ENCODE measurements around the gene SPECC1.
A peak's percentile ranks its signal among the peaks of the same experiment; 100 is the strongest.

The SPECC1 gene

DNA sequence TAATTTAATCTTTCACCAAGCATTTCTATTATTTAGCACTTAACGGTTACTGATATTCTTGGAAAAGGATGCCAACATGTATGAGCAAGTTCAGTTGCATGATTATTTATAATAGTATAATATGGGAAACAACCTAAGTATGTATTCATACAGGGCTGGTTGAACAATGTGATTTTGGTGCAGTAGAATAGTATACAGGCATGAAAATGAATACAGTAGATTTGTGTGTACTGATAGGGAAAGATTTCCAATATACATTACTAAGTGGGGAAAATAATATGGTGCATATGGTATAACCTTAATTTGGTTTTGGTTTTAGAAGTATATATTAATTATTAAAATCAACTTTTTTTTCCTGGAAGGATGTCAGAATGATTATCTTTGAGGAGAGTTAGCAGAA, 109.1 kb downstream of the SPECC1 start:
- Histone ChIP-seq H3K36me3 (ENCODE audit: control insufficient read depth in 1 of 2, insufficient read depth in 2 of 2, low read depth in 1 of 2, low read length in 2 of 2) (no peaks in the 10 kb centered on the region), H3K4me2 (ENCODE audit: low read length, poor library complexity, severe bottlenecking) (no peak overlapping the region), H2AK5ac (ENCODE audit: low read length, severe bottlenecking) (no peak overlapping the region), H2BK15ac (ENCODE audit: low read depth, poor library complexity, severe bottlenecking) (no peak overlapping the region), H2BK5ac (ENCODE audit: low read depth, low read length, poor library complexity, severe bottlenecking) (no peak overlapping the region), H3K4me1 (ENCODE audit: control insufficient read depth, insufficient read depth, low read depth, low read length) (peaks cover 2% of the 10 kb centered on the region), H4K91ac (ENCODE audit: low read length) (no peak overlapping the region), H2BK12ac (ENCODE audit: low read length in 2 of 2) (no peak overlapping the region), H4K8ac (ENCODE audit: low read length) (no peak overlapping the region), H3K23ac (ENCODE audit: low read length in 2 of 2) (no peak overlapping the region), H3K9me3 (ENCODE audit: control insufficient read depth, low read length) (no peaks in the 10 kb centered on the region), H3K4me3 (ENCODE audit: insufficient read depth in 1 of 2, low read depth in 1 of 2, low read length in 2 of 2) (no peak overlapping the region), H3K79me1 (replicated peaks; ENCODE audit: low read length, poor library complexity, severe bottlenecking) (no peaks in the 10 kb centered on the region), H3K27ac (ENCODE audit: low read length, poor library complexity, severe bottlenecking) (no peak overlapping the region), H3K4ac (ENCODE audit: low read depth in 1 of 2, low read length in 2 of 2) (no peak overlapping the region), H2AFZ (ENCODE audit: low read depth, low read length) (no peak overlapping the region), H2BK120ac (ENCODE audit: low read depth, low read length) (no peak overlapping the region), H3K9ac (ENCODE audit: low read length) (no peak overlapping the region), H3K27me3 (ENCODE audit: control insufficient read depth in 1 of 2, insufficient read depth in 1 of 2, low read length in 2 of 2) (peaks cover 2% of the 10 kb centered on the region in 2 experiments), H3K18ac (ENCODE audit: low read depth in 1 of 2, low read length in 2 of 2) (no peak overlapping the region), H3K14ac (ENCODE audit: low read length in 2 of 2) (no peak overlapping the region)
- WGBS, result 100% methylated on average over 1 of the region's 1 CpG
- no peak for DNase-seq

DNA sequence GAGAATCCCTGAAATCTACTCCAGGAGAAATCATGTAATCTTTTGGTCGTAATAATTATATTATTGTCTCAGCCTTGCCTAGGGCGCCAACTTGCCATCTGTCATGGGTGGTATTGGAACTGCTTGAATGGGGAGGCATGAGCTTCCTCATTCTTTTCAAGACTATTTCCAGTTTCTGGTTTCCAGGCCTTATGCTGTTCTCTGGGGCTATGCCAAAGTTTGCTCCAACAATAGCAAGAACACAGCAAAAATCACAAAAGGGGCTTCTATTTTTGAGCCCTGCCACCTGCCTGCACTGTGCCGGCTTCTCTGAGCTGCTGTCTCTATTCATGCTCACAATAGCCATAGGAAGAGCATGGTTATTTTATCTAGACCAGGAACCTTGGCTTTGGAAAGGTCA, 111.7 kb downstream of the SPECC1 start:
- Histone ChIP-seq H3K36me3 (ENCODE audit: control insufficient read depth in 1 of 2, insufficient read depth in 2 of 2, low read depth in 1 of 2, low read length in 2 of 2) (peaks cover 0 to 4% of the 10 kb centered on the region in 2 experiments), H3K9ac (ENCODE audit: low read length) (no peak overlapping the region), H2AFZ (ENCODE audit: low read depth, low read length) (no peak overlapping the region), H2BK15ac (ENCODE audit: low read depth, poor library complexity, severe bottlenecking) (no peak overlapping the region), H3K4me1 (ENCODE audit: control insufficient read depth, insufficient read depth, low read depth, low read length) (peaks cover 2% of the 10 kb centered on the region), H4K91ac (ENCODE audit: low read length) (no peak overlapping the region), H2AK5ac (ENCODE audit: low read length, severe bottlenecking) (no peak overlapping the region), H2BK5ac (ENCODE audit: low read depth, low read length, poor library complexity, severe bottlenecking) (no peak overlapping the region), H3K27ac (ENCODE audit: low read length, poor library complexity, severe bottlenecking) (no peak overlapping the region), H2BK120ac (ENCODE audit: low read depth, low read length) (no peak overlapping the region), H4K8ac (ENCODE audit: low read length) (no peak overlapping the region), H3K79me1 (replicated peaks; ENCODE audit: low read length, poor library complexity, severe bottlenecking) (no peaks in the 10 kb centered on the region), H3K4me2 (ENCODE audit: low read length, poor library complexity, severe bottlenecking) (no peak overlapping the region), H3K18ac (ENCODE audit: low read depth in 1 of 2, low read length in 2 of 2) (no peak overlapping the region), H3K14ac (ENCODE audit: low read length in 2 of 2) (no peak overlapping the region), H3K9me3 (ENCODE audit: control insufficient read depth, low read length) (no peaks in the 10 kb centered on the region), H2BK12ac (ENCODE audit: low read length in 2 of 2) (no peak overlapping the region), H3K27me3 (ENCODE audit: control insufficient read depth in 1 of 2, insufficient read depth in 1 of 2, low read length in 2 of 2) (peaks cover 4 to 15% of the 10 kb centered on the region in 2 experiments), H3K4ac (ENCODE audit: low read depth in 1 of 2, low read length in 2 of 2) (no peak overlapping the region), H3K23ac (ENCODE audit: low read length in 2 of 2) (no peak overlapping the region), H3K4me3 (ENCODE audit: insufficient read depth in 1 of 2, low read depth in 1 of 2, low read length in 2 of 2) (no peak overlapping the region)
- DNase-seq, result no peak
- WGBS, result 91% methylated on average over 3 of the region's 3 CpGs

DNA sequence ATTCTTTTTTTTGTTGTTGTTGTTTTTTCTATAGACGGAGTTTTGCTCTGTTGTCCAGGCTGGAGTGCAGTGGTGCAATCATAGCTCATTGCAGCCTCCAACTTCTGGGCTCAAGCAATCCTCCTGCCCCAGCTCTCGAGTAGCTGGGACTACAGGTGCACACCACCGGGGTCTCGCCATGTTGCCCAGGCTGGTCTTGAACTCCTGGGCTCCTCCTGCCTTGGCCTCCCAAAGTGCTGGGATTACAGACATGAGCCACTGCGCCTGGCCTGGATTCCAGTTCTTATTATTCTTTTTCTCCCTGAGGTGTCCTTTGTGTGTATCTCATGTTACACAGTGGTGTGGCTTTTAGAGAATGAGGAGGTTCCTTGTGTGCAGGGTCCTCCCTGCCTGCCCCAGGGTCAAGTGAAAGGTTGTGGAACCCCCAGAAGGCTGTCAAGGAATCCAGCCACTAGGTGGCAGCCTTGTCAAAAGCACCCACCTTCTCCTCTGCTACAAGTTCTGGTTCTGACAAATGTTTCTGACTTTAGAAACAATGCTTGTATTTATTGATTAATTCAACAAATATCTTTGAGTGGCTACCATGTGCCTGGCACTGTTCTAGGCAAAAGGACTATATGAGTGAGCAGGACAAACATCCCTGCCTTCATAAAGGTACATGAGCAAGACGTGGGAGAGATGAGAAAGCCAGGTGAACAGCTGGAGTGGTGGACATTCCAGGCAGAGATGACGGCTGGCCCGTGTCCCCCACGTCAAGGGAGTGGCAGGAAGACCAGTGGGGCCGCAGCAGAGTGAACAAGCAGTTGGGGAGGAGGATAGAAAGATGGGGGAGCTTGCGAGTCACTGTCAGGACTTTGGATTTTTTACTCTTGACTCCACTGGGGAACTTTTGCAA, 112.4 kb downstream of the SPECC1 start:
- 39% methylated on average over 11 of the region's 11 CpGs for WGBS
- H3K36me3 ChIP-seq (ENCODE audit: control insufficient read depth in 1 of 2, insufficient read depth in 2 of 2, low read depth in 1 of 2, low read length in 2 of 2), result peaks cover 0 to 4% of the 10 kb centered on the region in 2 experiments
- H3K79me1 ChIP-seq (replicated peaks; ENCODE audit: low read length, poor library complexity, severe bottlenecking), result no peaks in the 10 kb centered on the region
- peak overlapping the region in 1 of 2 experiments; percentile 88 for H2BK12ac ChIP-seq (ENCODE audit: low read length in 2 of 2)
- no peaks in the 10 kb centered on the region for H3K9me3 ChIP-seq (ENCODE audit: control insufficient read depth, low read length)
- H4K8ac ChIP-seq (ENCODE audit: low read length), result no peak overlapping the region
- no peak overlapping the region for H3K18ac ChIP-seq (ENCODE audit: low read depth in 1 of 2, low read length in 2 of 2)
- H3K27ac ChIP-seq (ENCODE audit: low read length, poor library complexity, severe bottlenecking), result no peak overlapping the region
- H3K9ac ChIP-seq (ENCODE audit: low read length), result peak overlapping the region; percentile 20
- no peak overlapping the region for H2BK120ac ChIP-seq (ENCODE audit: low read depth, low read length)
- no peak overlapping the region for H3K4me3 ChIP-seq (ENCODE audit: insufficient read depth in 1 of 2, low read depth in 1 of 2, low read length in 2 of 2)
- no peak overlapping the region for H4K91ac ChIP-seq (ENCODE audit: low read length)
- DNase-seq, result peak; percentile 69
- no peak overlapping the region for H2AK5ac ChIP-seq (ENCODE audit: low read length, severe bottlenecking)
- peaks cover 2% of the 10 kb centered on the region for H3K4me1 ChIP-seq (ENCODE audit: control insufficient read depth, insufficient read depth, low read depth, low read length)
- H3K27me3 ChIP-seq (ENCODE audit: control insufficient read depth in 1 of 2, insufficient read depth in 1 of 2, low read length in 2 of 2), result peaks cover 5 to 18% of the 10 kb centered on the region in 2 experiments
- no peak overlapping the region for H3K14ac ChIP-seq (ENCODE audit: low read length in 2 of 2)
- H2AFZ ChIP-seq (ENCODE audit: low read depth, low read length), result peak overlapping the region; percentile 2
- H2BK15ac ChIP-seq (ENCODE audit: low read depth, poor library complexity, severe bottlenecking), result no peak overlapping the region
- H3K4me2 ChIP-seq (ENCODE audit: low read length, poor library complexity, severe bottlenecking), result no peak overlapping the region
- no peak overlapping the region for H2BK5ac ChIP-seq (ENCODE audit: low read depth, low read length, poor library complexity, severe bottlenecking)
- no peak overlapping the region for H3K23ac ChIP-seq (ENCODE audit: low read length in 2 of 2)
- H3K4ac ChIP-seq (ENCODE audit: low read depth in 1 of 2, low read length in 2 of 2), result no peak overlapping the region

DNA sequence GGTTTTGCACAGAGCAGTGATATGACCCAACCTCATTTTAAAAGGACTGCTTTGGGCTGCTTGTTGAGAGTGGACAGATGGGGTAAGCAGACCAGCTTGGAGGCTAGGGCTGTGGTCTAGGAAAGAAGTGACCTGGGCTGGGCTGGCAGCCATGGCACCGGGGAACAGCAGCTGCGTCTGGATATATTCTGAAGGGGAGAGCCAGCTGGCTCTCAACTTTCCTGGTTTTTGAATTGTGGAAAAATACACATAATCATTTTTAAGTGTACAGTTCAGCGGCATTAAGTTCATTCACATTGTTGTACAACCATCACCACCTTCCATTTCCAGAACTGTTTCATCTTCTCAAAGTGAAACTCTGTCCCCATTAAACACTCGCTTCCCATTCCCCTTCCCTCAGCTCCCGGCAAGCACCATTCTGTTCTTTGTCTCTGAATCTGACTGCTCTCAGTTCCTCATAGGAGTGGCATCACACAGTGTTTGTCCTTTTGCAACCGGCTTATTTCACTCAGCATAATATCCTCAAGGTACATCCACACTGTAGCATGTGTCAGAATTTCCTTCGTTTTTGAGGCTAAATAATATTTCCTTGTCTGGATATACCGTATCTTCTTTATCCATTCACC, 113.2 kb downstream of the SPECC1 start:
- Histone ChIP-seq H3K9ac (ENCODE audit: low read length) (peak overlapping the region; percentile 20), H2BK5ac (ENCODE audit: low read depth, low read length, poor library complexity, severe bottlenecking) (no peak overlapping the region), H2BK120ac (ENCODE audit: low read depth, low read length) (no peak overlapping the region), H3K4me1 (ENCODE audit: control insufficient read depth, insufficient read depth, low read depth, low read length) (peaks cover 2% of the 10 kb centered on the region), H3K14ac (ENCODE audit: low read length in 2 of 2) (no peak overlapping the region), H2AFZ (ENCODE audit: low read depth, low read length) (peak overlapping the region; percentile 2), H3K4ac (ENCODE audit: low read depth in 1 of 2, low read length in 2 of 2) (no peak overlapping the region), H3K36me3 (ENCODE audit: control insufficient read depth in 1 of 2, insufficient read depth in 2 of 2, low read depth in 1 of 2, low read length in 2 of 2) (peaks cover 0 to 4% of the 10 kb centered on the region in 2 experiments), H4K91ac (ENCODE audit: low read length) (no peak overlapping the region), H3K18ac (ENCODE audit: low read depth in 1 of 2, low read length in 2 of 2) (no peak overlapping the region), H3K4me2 (ENCODE audit: low read length, poor library complexity, severe bottlenecking) (no peak overlapping the region), H3K79me1 (replicated peaks; ENCODE audit: low read length, poor library complexity, severe bottlenecking) (no peaks in the 10 kb centered on the region), H4K8ac (ENCODE audit: low read length) (no peak overlapping the region), H2BK15ac (ENCODE audit: low read depth, poor library complexity, severe bottlenecking) (no peak overlapping the region), H3K23ac (ENCODE audit: low read length in 2 of 2) (no peak overlapping the region), H3K27ac (ENCODE audit: low read length, poor library complexity, severe bottlenecking) (no peak overlapping the region), H3K9me3 (ENCODE audit: control insufficient read depth, low read length) (no peaks in the 10 kb centered on the region), H2BK12ac (ENCODE audit: low read length in 2 of 2) (no peak overlapping the region), H3K27me3 (ENCODE audit: control insufficient read depth in 1 of 2, insufficient read depth in 1 of 2, low read length in 2 of 2) (peaks cover 8 to 18% of the 10 kb centered on the region in 2 experiments), H3K4me3 (ENCODE audit: insufficient read depth in 1 of 2, low read depth in 1 of 2, low read length in 2 of 2) (no peak overlapping the region), H2AK5ac (ENCODE audit: low read length, severe bottlenecking) (no peak overlapping the region)
- WGBS, result 92% methylated on average over 7 of the region's 8 CpGs
- no peak for DNase-seq

Measured in mesenchymal stem cell (in vitro differentiated cells and primary cell).